GM13976 (cell line): ENCODE results near the gene PDIA6.

Experiments used
- DNase-seq: peaks from one replicate; pipeline ENCODE4 v3.0.0; 2012; ENCODE audit warnings: low spot score
- CTCF ChIP-seq: IDR thresholded peaks from 2 replicates; pipeline ENCODE4 v1.5.1; 2012; ENCODE audit warnings: borderline replicate concordance, mild to moderate bottlenecking; ENCODE audit not compliant: insufficient read depth; ENCODE audit errors: extremely low read depth, missing control alignments, control extremely low read depth
- in situ Hi-C: fragments of 300-500 bp; cut with MboI; formaldehyde crosslinking; loops from one replicate; pipeline ENCODE4 v1.12.0; 2022; ENCODE audit warnings: low sequenced_read_pairs, mixed read lengths, inconsistent platforms; ENCODE audit not compliant: unreplicated experiment

The PDIA6 gene

DNA sequence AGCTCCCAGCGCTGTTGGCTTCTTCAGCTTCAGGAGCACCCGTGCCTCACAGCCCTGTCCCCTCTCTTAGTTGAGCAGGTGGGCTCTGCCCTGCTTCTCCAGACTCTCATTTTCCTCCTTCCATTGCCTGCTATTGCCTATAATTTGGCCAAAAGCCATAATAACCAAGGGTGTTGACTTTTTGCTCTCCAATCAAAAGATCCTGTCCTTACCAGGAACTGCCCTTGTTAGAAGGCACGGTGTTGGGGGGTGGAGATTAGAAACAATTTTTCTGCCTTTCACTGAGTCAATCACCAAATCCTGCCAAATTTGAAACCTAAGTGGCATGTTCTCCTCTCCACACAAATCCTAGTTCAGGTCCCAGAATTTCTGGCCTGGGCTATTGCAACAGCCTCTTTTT, 16.7 kb upstream of the PDIA6 start:
- TF ChIP-seq CTCF: no peak
- in situ Hi-C loops: loop anchor here (25.0 kb wide), 1 partner anchor 758 kb away; no protein-coding TSS in a partner anchor
- no peak for DNase-seq

DNA sequence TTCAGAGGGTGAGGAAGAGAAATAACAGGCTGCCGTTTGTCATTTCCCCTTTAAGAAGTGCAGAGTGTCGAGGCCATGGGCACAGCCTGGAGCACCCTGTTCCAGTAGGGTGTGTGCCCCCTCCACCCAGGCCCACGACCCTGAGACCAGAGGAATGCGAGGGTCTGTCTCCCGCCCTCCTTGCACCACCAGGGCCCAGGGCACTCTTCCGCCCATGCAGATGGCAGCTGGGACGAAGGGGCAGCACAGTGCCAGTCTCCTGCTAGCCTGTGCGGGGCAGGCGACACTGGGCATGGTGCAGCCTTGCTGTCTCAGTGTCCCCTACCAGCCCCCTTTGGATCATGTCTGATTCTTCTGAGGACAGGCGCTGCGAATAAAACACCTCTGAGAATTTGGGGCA, 15.8 kb upstream of the PDIA6 start:
- no peak for TF ChIP-seq CTCF
- in situ Hi-C loops: loop anchor here (25.0 kb wide), 1 partner anchor 759 kb away; no protein-coding TSS in a partner anchor

GRCh38 chr2:10826625-10827024, 14.0 kb upstream of the PDIA6 start:
- in situ Hi-C loops: loop anchor here (25.0 kb wide), 1 partner anchor 761 kb away; no protein-coding TSS in a partner anchor
- no peak for DNase-seq
- no peak for TF ChIP-seq CTCF

More for the DNA sequence above, 15.8 kb upstream of the PDIA6 start:
- no peak for DNase-seq

GRCh38 chr2:10826026-10826425, 13.4 kb upstream of the PDIA6 start:
- in situ Hi-C loops: loop anchor here (25.0 kb wide), 1 partner anchor 761 kb away; no protein-coding TSS in a partner anchor
- no peak for TF ChIP-seq CTCF
- no peak for DNase-seq

GRCh38 chr2:10824191-10824590, 11.6 kb upstream of the PDIA6 start:
- in situ Hi-C loops: no loop called here
- TF ChIP-seq CTCF: no peak
- no peak for DNase-seq

DNA sequence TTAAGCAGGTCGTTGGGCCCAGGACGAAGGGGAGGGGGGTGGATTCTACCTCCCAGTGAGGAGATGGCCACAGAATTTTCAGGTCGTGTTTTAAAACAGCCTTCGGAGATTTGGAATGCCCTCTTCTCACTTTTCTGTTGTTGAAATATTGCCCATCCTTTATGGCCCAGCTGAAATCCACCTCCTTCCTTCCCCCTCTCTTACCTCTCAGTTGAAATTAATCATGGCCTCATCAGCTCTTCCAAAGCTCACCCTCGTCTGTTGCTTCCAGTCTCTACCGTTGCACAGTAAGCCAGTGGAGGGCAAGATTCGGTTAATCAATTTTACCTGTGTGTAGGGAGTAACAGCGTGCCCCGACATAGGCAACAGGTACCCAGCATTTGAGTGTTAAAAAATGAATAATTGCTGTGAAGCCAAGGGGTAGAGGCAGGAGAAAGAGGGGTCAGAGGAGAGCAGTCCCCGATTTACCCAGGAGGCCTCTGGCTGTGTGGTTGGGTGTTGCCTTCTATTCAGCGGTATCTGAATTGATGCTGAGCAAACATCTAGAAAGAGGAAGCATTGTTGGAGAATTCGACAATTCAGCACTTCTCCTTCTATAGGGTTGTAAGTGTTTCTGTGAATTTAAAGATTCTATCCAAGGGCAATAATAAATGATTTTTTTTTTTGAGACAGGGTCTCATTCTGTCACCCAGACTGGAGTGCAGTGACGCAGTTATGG, 8.6 kb upstream of the PDIA6 start:
- TF ChIP-seq CTCF: no peak
- no peak for DNase-seq

More for the DNA sequence above, 8.6 kb upstream of the PDIA6 start:
- in situ Hi-C loops: no loop called here
